Testis (tissue), 3 donors: Measurements from ENCODE around the gene CEBPZ. TPM values are rescaled to one million over a fixed set of nuclear protein-coding genes. Genes with fewer than 3 reads are reported as not detected.

Experiments
- DNase-seq: peaks from one replicate; pipeline ENCODE4 v3.0.0-alpha.2; 2019
- H3K27ac ChIP-seq, 2 donors: fragments of 200-600 bp; sonication (generic); one replicate each; pipeline ENCODE4 v1.5.1; 2019
- H3K27me3 ChIP-seq: fragments of 200-600 bp; sonication (generic); one replicate; pipeline ENCODE4 v1.5.1; 2019
- H3K36me3 ChIP-seq: fragments of 200-600 bp; sonication (generic); one replicate; pipeline ENCODE4 v1.5.1; 2017; ENCODE audit warnings: low read depth; ENCODE audit errors: missing control alignments
- H3K4me1 ChIP-seq: fragments of 200-600 bp; sonication (generic); one replicate; pipeline ENCODE4 v1.5.1; 2019
- H3K4me3 ChIP-seq, 2 donors: fragments of 200-600 bp; sonication (generic); one replicate each; pipeline ENCODE4 v1.5.1; 2017 to 2019
- H3K9me3 ChIP-seq: fragments of 200-600 bp; sonication (generic); one replicate; pipeline ENCODE4 v1.5.1; 2017
- POLR2A ChIP-seq: fragments of 450-650 bp; IDR thresholded peaks from one replicate; pipeline ENCODE4 v1.6.1; 2017; ENCODE audit warnings: antibody characterized with exemption, mild to moderate bottlenecking, moderate library complexity
- WGBS, 2 donors: methylation state at CpG; one replicate each; pipeline ENCODE4 v1.1.5; 2018; 5-methylcytosine and 5-hydroxymethylcytosine counted together
- intact Hi-C: fragments of 100-400 bp; cut with DNase I; formaldehyde crosslinking; loops from one replicate; pipeline ENCODE4 v1.15.1; 2023; ENCODE audit warnings: low total_unique reads
- polyA plus RNA-seq: library from polyadenylated mRNA; stranded (reverse); fragments of 350-450 nt; fragmentation: Illumina TruSeq; extraction: RNeasy Lipid Tissue Mini Kit (QIAGEN cat#74804); gene quantifications from one replicate; pipeline ENCODE4 v1.2.3, GENCODE V29; 2014; ENCODE audit warnings: low read depth, low replicate concordance; ENCODE audit not compliant: insufficient read depth
- total RNA-seq, 2 donors: library from RNA; depleted of rRNA; stranded (reverse); fragments of >200 nt; gene quantifications; one replicate each; pipeline ENCODE4 v1.2.3, GENCODE V29; 2016
- TF ChIP-seq, protein P1 (sequence below), 3 experiments: fragments of 450-650 bp in 2 of 3; fragments of 200-600 bp in 1 of 3; sonication (generic) in 1 of 3; IDR thresholded peaks; one replicate each; pipeline ENCODE4 v1.5.1; 2016 to 2019; ENCODE audit warnings: antibody characterized with exemption in 3 of 3, mild to moderate bottlenecking in 2 of 3, moderate library complexity in 1 of 3

CEBPZ gene
- total and polyA plus RNA-seq, 3 donors from 2014 or later, result 29.5 to 60.9 (median 50.5) TPM

DNA sequence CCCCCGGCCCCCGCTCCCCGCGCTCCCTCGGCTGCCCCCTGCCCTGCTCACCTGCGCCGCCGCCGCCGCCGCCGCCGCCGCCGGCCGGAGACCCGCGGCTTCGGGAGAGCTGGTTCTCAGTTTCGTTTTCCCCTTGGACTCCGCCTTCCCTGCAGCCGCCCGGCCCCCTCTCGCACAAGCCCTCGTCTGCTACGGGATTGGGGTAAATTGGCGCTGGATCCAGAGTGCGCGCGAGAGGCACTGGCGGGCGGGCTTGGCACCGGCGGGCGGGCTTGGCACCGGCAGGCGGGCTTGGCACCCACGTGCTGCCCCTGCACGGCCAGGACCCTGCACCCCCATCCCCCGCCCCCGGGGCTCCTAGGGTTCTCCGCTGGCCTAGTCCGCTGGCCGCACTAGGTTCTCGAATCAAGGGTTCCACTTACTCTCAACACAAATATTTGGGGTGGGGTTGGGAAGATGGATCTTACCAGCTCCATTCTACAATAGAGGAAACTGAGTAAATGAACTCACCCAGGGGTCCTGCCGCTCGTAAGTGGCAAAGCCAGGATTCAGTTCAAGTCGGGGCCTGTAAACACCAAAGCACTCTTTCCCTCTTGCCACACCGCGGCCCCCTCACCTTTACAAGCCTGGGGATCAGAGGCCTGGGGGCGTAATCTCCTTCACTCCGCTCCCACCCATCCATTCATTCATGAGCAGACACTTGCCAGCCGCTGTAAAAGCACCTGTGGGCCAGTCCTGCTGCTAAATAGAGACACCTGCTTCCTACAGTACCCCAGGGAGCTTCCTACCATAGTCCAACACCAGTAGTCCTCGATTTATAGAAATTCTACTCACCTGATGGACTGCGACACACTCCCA lies 74.3 kb downstream of the CEBPZ start, which contains the start of gene EIF2AK2:
EIF2AK2 (minus strand) TSS at position 124 of the 858 bp plus-strand sequence. CDS start 9,174 bp downstream, outside the sequence.
- Histone ChIP-seq H3K36me3 (no peaks in the 10 kb centered on the region), H3K9me3 (no peaks in the 10 kb centered on the region), H3K4me3 (peak within 1 kb of the TSS; percentile 83 to 85), H3K27me3 (no peaks in the 10 kb centered on the region), H3K4me1 (peaks cover 11% of the 10 kb centered on the region), H3K27ac (peak within 1 kb of the TSS; percentile 76 to 92)
- intact Hi-C loops, result no loop called here
- peak; percentile 81 for DNase-seq
- WGBS, 2 donors, result 5 to 27% methylated on average over 7 to 55 of the region's 55 CpGs
- no peak for TF ChIP-seq POLR2A
- TF ChIP-seq, protein P1, sequence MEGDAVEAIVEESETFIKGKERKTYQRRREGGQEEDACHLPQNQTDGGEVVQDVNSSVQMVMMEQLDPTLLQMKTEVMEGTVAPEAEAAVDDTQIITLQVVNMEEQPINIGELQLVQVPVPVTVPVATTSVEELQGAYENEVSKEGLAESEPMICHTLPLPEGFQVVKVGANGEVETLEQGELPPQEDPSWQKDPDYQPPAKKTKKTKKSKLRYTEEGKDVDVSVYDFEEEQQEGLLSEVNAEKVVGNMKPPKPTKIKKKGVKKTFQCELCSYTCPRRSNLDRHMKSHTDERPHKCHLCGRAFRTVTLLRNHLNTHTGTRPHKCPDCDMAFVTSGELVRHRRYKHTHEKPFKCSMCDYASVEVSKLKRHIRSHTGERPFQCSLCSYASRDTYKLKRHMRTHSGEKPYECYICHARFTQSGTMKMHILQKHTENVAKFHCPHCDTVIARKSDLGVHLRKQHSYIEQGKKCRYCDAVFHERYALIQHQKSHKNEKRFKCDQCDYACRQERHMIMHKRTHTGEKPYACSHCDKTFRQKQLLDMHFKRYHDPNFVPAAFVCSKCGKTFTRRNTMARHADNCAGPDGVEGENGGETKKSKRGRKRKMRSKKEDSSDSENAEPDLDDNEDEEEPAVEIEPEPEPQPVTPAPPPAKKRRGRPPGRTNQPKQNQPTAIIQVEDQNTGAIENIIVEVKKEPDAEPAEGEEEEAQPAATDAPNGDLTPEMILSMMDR (IDR thresholded peaks at IDR 0.05), result no peak

DNA sequence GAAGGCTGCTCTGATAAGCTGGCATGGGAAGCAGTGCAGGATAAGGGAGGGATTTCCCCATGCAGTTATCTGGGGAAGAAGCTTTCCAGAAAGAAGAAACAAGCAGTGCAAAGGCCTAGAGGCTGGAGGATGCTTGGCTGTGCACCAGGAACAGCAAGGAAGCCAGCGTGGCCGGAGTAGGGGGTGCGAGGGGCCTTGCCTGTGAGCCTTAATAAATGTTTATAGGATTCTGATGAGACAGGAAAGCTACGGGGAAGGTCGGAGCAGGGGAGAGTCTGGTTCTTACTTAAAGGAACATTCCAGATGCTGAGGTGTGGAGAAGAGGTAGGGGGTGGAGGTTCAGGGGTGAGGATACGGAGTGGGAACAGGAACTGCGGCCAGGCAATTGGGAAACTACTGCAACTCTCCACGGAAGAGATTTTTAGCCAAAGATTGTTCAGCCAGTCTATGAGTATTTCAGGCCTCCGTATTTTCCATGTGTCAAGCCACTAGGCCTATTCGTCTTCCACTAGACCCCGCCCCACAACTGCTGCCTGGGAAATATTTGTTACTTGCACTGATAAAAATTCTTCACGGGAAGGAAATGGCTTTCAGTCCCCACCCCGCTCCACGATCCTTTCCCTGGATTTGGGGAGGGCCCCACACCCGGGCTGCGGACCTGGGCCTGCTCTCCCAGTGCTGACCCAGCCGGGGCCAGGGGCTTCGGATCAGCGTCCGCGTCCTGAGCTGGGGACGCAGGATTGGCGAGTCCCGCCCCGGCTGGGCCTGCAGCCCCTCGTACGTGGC lies 75.1 kb downstream of the CEBPZ start:
- intact Hi-C loops, result no loop called here
- Histone ChIP-seq H3K9me3 (no peaks in the 10 kb centered on the region), H3K36me3 (no peaks in the 10 kb centered on the region), H3K27ac (peak overlapping the region; percentile 76 to 92), H3K4me1 (peaks cover 11% of the 10 kb centered on the region), H3K27me3 (no peaks in the 10 kb centered on the region), H3K4me3 (peak overlapping the region; percentile 83 to 85)
- TF ChIP-seq, protein P1 (IDR thresholded peaks at IDR 0.05), result no peak
- no peak for TF ChIP-seq POLR2A
- WGBS, 2 donors, result 1% methylated on average over 17 to 27 of the region's 27 CpGs
- DNase-seq, result peak; percentile 53

DNA sequence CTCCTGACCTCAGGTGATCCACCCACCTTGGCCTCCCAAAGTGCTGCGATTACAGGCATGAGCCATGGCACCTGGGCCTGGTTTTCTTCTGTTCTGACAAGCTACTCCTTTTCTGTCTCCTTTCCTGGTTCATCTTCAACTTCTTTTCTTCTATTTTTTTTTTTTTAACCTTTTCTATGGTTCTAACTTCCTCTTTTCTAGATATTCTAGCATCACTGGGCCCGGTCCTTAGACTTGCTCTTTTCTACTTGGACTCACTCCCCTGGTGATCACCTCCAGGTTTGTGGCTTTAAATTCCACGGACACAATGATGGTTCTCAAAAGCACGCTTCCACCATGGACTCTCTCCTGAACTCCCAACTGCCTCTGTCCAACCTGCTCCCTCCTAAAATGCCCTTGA lies 76.6 kb downstream of the CEBPZ start:
- Histone ChIP-seq H3K27ac (no peak overlapping the region), H3K9me3 (no peaks in the 10 kb centered on the region), H3K4me3 (no peak overlapping the region), H3K4me1 (peaks cover 11% of the 10 kb centered on the region), H3K36me3 (no peaks in the 10 kb centered on the region), H3K27me3 (no peaks in the 10 kb centered on the region)
- TF ChIP-seq, protein P1 (IDR thresholded peaks at IDR 0.05), result no peak
- TF ChIP-seq POLR2A, result no peak
- WGBS, 2 donors, result 91 to 98% methylated on average over 4 of the region's 4 CpGs
- no peak for DNase-seq
- intact Hi-C loops, result no loop called here

DNA sequence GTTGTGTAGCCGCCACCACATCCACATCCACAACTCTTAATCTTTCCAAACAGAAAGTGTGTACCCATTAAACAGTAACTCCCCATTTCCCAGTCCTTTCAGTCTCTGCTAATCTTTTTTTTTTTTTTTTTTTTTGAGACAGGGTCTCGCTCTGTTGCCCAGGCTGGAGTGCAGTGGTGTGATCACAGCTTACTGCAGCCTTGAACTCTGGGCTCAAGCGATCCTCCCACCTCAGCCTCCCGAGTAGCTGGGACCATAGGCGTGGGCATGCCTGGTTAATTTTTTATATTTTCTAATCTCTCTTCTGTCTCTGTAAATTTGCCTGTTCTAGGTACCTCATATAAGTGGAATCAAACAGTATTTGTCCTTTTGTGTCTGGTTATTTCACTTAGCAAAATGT lies 78.2 kb downstream of the CEBPZ start:
- Histone ChIP-seq H3K27ac (no peak overlapping the region), H3K27me3 (no peaks in the 10 kb centered on the region), H3K4me1 (peaks cover 11% of the 10 kb centered on the region), H3K9me3 (no peaks in the 10 kb centered on the region), H3K4me3 (no peak overlapping the region), H3K36me3 (no peaks in the 10 kb centered on the region)
- DNase-seq, result no peak
- TF ChIP-seq, protein P1 (IDR thresholded peaks at IDR 0.05), result no peak
- TF ChIP-seq POLR2A, result no peak
- intact Hi-C loops, result no loop called here
- WGBS, 2 donors, result 78 to 93% methylated on average over 5 of the region's 5 CpGs

Other genes with a start within 250 kb of the CEBPZ start
- 10 to 100 TPM; 35.7 to 41.6 TPM for gene HEATR5B, start 147.2 kb downstream of the CEBPZ start, total RNA-seq
- gene HEATR5B, start 147.2 kb downstream of the CEBPZ start, polyA plus RNA-seq, result 12.9 TPM
- gene GPATCH11, start 147.1 kb downstream of the CEBPZ start, total RNA-seq, result 10 to 100 TPM; 16.6 to 21.6 TPM
- gene GPATCH11, start 147.1 kb downstream of the CEBPZ start, polyA plus RNA-seq, result 13.5 TPM
- gene EIF2AK2, start 74.6 kb downstream of the CEBPZ start, total RNA-seq, result 10 to 100 TPM; 15.7 to 23.7 TPM
- 8.5 TPM for gene EIF2AK2, start 74.6 kb downstream of the CEBPZ start, polyA plus RNA-seq
- 1 to 10 TPM in 1 of 2 donors, under 1 TPM in 1; 0.31 to 3.8 TPM for gene SULT6B1, start 42.9 kb downstream of the CEBPZ start, total RNA-seq
- gene SULT6B1, start 42.9 kb downstream of the CEBPZ start, polyA plus RNA-seq, result 1.7 TPM
- 10 to 100 TPM; 26.9 to 34.6 TPM for gene CEBPZOS, start 35.1 kb downstream of the CEBPZ start, total RNA-seq
- gene CEBPZOS, start 35.1 kb downstream of the CEBPZ start, polyA plus RNA-seq, result 41.3 TPM
- gene NDUFAF7, start 62 bp upstream of the CEBPZ start, total RNA-seq, result 10 to 100 TPM; 47.2 to 60.6 TPM
- 170 TPM for gene NDUFAF7, start 62 bp upstream of the CEBPZ start, polyA plus RNA-seq
- 10 to 100 TPM; 46.0 to 78.1 TPM for gene PRKD3, start 93.2 kb upstream of the CEBPZ start, total RNA-seq
- 52.3 TPM for gene PRKD3, start 93.2 kb upstream of the CEBPZ start, polyA plus RNA-seq
- gene QPCT, start 113.0 kb upstream of the CEBPZ start, total RNA-seq, result 1 to 10 TPM; 2.9 to 3.2 TPM
- gene QPCT, start 113.0 kb upstream of the CEBPZ start, polyA plus RNA-seq, result 5.6 TPM